Lower leg skin (tissue), 4 donors: Measurements from ENCODE around the gene CCNT2. TPM values are rescaled to one million over a fixed set of nuclear protein-coding genes. Genes with fewer than 3 reads are reported as not detected.
A peak's percentile ranks its signal among the peaks of the same experiment; 100 is the strongest.

ENCODE experiments used
- DNase-seq, 2 donors: peaks; one replicate each; pipeline ENCODE4 v3.0.0-alpha.2; 2019; ENCODE audit warnings: low spot score in 2 of 2
- H3K4me3 ChIP-seq: fragments of 200-600 bp; sonication (generic); 2 replicates; pipeline ENCODE4 v1.5.1; 2017; ENCODE audit warnings: mild to moderate bottlenecking, low read depth; ENCODE audit not compliant: poor library complexity, severe bottlenecking
- POLR2A ChIP-seq, 2 donors: fragments of 450-650 bp; IDR thresholded peaks; one replicate each; pipeline ENCODE4 v1.6.1; 2016 to 2017; ENCODE audit warnings: antibody characterized with exemption in 2 of 2, mild to moderate bottlenecking in 1 of 2, moderate library complexity in 1 of 2
- WGBS, 2 donors: methylation state at CpG; one replicate each; pipeline ENCODE4 v1.1.5; 2018; 5-methylcytosine and 5-hydroxymethylcytosine counted together
- intact Hi-C: fragments of 100-400 bp; cut with DNase I; formaldehyde crosslinking; loops from one replicate; pipeline ENCODE4 v1.15.0; 2023; ENCODE audit warnings: low total_unique reads
- total RNA-seq, 4 donors: library from RNA; depleted of rRNA; stranded (reverse); fragments of >200 nt; gene quantifications; one replicate each; pipeline ENCODE4 v1.1.0, GENCODE V29; 2016
- TF ChIP-seq, protein P1 (sequence below), 3 donors: fragments of 450-650 bp; IDR thresholded peaks; one replicate each; pipeline ENCODE4 v1.5.1; 2016; ENCODE audit warnings: antibody characterized with exemption in 3 of 3, mild to moderate bottlenecking in 3 of 3, moderate library complexity in 2 of 3

Gene CCNT2
- total RNA-seq, 4 donors from 2014 or later, result 26.2 to 43.1 (median 30.6) TPM

DNA sequence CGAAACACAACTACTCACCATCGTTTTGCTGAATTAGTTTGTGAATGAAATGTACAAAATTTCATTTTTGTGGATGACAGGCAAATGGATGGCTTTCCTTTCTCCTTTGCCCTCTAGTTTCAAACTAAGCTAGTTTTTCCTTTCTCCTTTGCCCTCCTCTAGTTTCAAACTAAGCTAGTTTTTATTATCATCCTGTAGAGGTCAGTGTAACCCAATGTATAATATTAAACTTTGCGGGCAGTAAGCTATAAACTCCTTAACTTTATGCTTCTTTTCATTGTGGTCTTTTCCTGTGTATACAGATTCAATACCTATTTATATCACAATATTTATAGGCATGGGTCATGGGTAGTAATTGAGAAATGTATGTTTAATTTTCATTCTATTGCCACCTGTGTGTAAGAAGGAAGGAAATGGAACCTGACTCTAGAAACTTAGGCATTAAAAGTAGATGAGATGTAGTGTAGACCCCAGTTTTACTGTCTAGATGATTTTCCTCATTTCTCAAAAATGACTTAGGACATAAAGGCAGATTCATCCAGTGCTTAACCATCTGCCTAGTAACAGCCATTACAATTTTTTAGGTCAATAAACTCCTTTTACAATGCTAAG lies 70.5 kb downstream of the CCNT2 start:
- DNase-seq, result no peak
- no peak overlapping the region for H3K4me3 ChIP-seq
- 18 to 32% methylated on average over 3 of the region's 3 CpGs for WGBS, 2 donors
- TF ChIP-seq, protein P1, sequence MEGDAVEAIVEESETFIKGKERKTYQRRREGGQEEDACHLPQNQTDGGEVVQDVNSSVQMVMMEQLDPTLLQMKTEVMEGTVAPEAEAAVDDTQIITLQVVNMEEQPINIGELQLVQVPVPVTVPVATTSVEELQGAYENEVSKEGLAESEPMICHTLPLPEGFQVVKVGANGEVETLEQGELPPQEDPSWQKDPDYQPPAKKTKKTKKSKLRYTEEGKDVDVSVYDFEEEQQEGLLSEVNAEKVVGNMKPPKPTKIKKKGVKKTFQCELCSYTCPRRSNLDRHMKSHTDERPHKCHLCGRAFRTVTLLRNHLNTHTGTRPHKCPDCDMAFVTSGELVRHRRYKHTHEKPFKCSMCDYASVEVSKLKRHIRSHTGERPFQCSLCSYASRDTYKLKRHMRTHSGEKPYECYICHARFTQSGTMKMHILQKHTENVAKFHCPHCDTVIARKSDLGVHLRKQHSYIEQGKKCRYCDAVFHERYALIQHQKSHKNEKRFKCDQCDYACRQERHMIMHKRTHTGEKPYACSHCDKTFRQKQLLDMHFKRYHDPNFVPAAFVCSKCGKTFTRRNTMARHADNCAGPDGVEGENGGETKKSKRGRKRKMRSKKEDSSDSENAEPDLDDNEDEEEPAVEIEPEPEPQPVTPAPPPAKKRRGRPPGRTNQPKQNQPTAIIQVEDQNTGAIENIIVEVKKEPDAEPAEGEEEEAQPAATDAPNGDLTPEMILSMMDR (IDR thresholded peaks at IDR 0.05), result no peak
- no peak for TF ChIP-seq POLR2A (IDR thresholded peaks at IDR 0.05)
- intact Hi-C loops, result no loop called here

DNA sequence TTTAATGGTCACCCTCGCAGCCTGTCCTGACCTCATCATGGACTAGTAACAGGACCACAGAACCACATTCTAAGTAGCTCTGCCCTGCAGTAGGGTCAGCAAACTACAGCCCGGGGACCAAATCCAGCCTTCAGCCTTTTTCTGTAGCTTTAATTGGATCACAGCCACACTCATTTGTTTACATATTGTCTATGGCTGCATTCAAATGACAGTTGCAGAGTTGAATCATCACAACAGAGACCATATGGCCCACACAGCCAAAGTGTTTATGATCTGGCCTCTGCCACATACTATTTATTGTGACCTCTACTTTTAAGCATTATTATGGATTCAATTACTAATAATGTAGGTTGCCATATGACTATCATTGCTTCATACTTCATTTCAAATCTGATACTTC lies 80.9 kb downstream of the CCNT2 start:
- 72 to 81% methylated on average over 2 of the region's 2 CpGs for WGBS, 2 donors
- no peak for DNase-seq
- intact Hi-C loops, result no loop called here
- no peak overlapping the region for H3K4me3 ChIP-seq
- no peak for TF ChIP-seq POLR2A (IDR thresholded peaks at IDR 0.05)
- TF ChIP-seq, protein P1 (IDR thresholded peaks at IDR 0.05), result no peak

DNA sequence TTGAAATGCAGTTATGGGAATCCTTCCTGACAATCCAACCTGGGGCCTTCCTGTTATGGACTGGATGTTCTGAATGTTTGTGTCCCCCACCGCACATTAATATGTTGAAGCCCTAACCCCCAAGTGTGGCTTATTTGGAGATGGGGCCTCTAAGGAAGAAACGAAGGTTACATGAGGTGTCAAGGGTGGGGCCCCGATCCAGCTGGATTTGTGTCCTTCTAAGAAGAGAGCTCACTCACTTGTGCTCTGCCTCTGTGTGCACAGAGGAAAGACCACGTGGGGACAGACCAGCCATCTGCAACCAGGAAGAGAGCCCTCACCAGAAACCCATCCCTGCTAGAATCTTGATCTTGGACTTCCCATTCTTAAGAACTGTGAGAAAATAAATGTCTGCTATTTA lies 84.2 kb downstream of the CCNT2 start:
- no peak overlapping the region for H3K4me3 ChIP-seq
- TF ChIP-seq, protein P1 (IDR thresholded peaks at IDR 0.05), result no peak
- TF ChIP-seq POLR2A (IDR thresholded peaks at IDR 0.05), result no peak
- intact Hi-C loops, result loop anchor here (5.0 kb wide), 1 partner anchor 709 kb away; no protein-coding TSS in a partner anchor
- 86% methylated on average over 4 of the region's 4 CpGs for WGBS, 2 donors
- DNase-seq, result no peak

DNA sequence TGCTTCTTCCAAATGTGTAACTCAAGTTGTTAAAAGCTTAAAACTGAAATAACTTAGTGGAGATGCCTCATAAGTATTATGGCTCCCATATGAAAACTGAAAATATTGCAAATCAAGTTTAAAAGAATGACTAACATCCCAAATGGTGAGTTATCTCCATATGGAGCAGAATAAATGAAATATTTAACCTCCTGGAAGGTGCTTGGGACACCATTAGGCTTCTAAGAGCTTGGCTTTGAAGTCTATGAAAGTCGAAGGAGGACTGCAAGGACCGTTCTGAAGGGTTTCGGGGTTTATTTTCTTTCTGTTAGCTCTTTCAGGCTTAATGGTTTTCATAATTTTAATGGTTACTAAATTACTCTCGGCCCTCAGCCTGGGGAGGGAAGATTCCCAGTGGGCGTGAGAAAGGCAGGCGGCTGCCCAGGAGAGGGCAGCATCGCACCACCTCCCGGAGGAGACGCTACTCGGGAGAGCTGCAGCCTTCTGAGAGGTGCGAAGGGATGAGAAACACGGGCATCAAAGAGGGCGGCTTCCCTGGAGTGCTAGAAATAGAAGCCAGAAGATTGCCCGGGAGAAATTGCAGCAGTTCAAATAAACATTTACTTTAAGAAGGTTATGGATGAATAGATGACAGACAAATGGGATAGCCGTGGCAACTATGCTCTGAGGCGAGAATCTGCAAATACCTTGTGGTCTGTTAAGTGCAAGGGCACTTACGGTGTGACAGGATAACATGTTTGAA lies 85.6 kb downstream of the CCNT2 start:
- intact Hi-C loops, result loop anchor here (5.0 kb wide), 1 partner anchor 708 kb away; no protein-coding TSS in a partner anchor
- peak; percentile 43 to 92 for DNase-seq
- no peak for TF ChIP-seq POLR2A (IDR thresholded peaks at IDR 0.05)
- TF ChIP-seq, protein P1 (IDR thresholded peaks at IDR 0.05), result peak in 1 of 3 donors; percentile 60

DNA sequence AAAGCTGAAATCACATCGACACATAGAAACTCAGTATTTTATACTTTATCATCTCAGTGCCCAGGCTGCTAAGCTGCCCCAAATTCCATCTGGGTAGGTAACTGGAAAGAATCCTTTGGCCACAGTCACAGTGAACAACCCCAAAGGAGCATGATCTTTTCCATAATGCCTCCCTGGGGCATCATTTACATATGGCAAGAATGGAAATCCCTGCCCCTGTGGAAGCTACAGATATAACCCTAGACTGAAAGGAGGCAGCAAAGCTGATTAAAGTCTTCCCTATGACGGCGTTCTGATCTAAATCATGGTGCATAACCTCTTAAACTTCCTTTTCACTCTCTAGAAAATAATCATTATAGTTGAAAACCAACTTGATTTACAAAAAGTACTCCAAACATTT lies 87.1 kb downstream of the CCNT2 start:
- no peak overlapping the region for H3K4me3 ChIP-seq
- intact Hi-C loops, result no loop called here
- TF ChIP-seq, protein P1 (IDR thresholded peaks at IDR 0.05), result no peak
- no peak for TF ChIP-seq POLR2A (IDR thresholded peaks at IDR 0.05)
- DNase-seq, result no peak
- WGBS, 2 donors, result 47 to 49% methylated on average over 3 of the region's 3 CpGs

More for the DNA sequence above, 85.6 kb downstream of the CCNT2 start:
- H3K4me3 ChIP-seq, result no peak overlapping the region
- WGBS, 2 donors, result 6 to 11% methylated on average over 17 of the region's 17 CpGs

Other genes starting within 250 kb of the CCNT2 start
- gene TMEM163, start 199.8 kb upstream of the CCNT2 start, total RNA-seq, result under 1 TPM in 2 of 4 donors, not detected in 2; 0.19 to 0.46 TPM
- gene ACMSD, start 80.2 kb upstream of the CCNT2 start, total RNA-seq, result not detected
- not detected for gene MAP3K19, start 128.6 kb downstream of the CCNT2 start, total RNA-seq
- gene RAB3GAP1, start 133.5 kb downstream of the CCNT2 start, total RNA-seq, result 10 to 100 TPM; 50.8 to 57.5 (median 52.4) TPM